Progenitor cell of endocrine pancreas (in vitro differentiated cells): ENCODE data around the gene SSH2. TPM values are rescaled to one million over a fixed set of nuclear protein-coding genes. Genes with fewer than 3 reads are reported as not detected.

ENCODE experiments used
- DNase-seq: peaks from one replicate; pipeline ENCODE4 v3.0.0; 2021; ENCODE audit warnings: low spot score; ENCODE audit not compliant: unreplicated experiment
- H3K27ac Mint-ChIP-seq: 2 replicates; pipeline ENCODE4 v1.8.0; 2021; ENCODE audit warnings: mild to moderate bottlenecking, moderate library complexity, mixed read lengths
- H3K27me3 Mint-ChIP-seq: 2 replicates; pipeline ENCODE4 v1.8.0; 2021; ENCODE audit warnings: mixed read lengths
- H3K36me3 Mint-ChIP-seq: 2 replicates; pipeline ENCODE4 v1.8.0; 2022; ENCODE audit warnings: mixed read lengths; ENCODE audit not compliant: insufficient read depth
- H3K4me1 Mint-ChIP-seq: 2 replicates; pipeline ENCODE4 v1.8.0; 2021; ENCODE audit warnings: low read depth, mixed read lengths
- H3K4me3 Mint-ChIP-seq: 2 replicates; pipeline ENCODE4 v1.8.0; 2021; ENCODE audit warnings: low read depth, mild to moderate bottlenecking, moderate library complexity, mixed read lengths
- H3K9me3 Mint-ChIP-seq: 2 replicates; pipeline ENCODE4 v1.8.0; 2021; ENCODE audit warnings: low read depth, mixed read lengths
- CTCF ChIP-seq: fragments of 200-600 bp; sonication (generic); IDR thresholded peaks from one replicate; pipeline ENCODE4 v1.5.0; 2021; ENCODE audit warnings: antibody characterized with exemption, mild to moderate bottlenecking; ENCODE audit not compliant: unreplicated experiment
- total RNA-seq: library from RNA; stranded (reverse); gene quantifications from 2 replicates; pipeline ENCODE4 v1.2.1, GENCODE V29; 2021

SSH2 gene
- total RNA-seq, 1 donor from 2014 or later: 20.7 TPM

GRCh38 chr17:29640981-29641642 lies 288.9 kb downstream of the SSH2 start:
- no peaks in the 10 kb centered on the region for H3K27me3 Mint-ChIP-seq
- no peak overlapping the region for H3K4me3 Mint-ChIP-seq
- no peaks in the 10 kb centered on the region for H3K9me3 Mint-ChIP-seq
- peaks cover 6% of the 10 kb centered on the region for H3K36me3 Mint-ChIP-seq
- no peak for DNase-seq
- no peak overlapping the region for H3K27ac Mint-ChIP-seq
- peaks cover 7% of the 10 kb centered on the region for H3K4me1 Mint-ChIP-seq
- no peak for TF ChIP-seq CTCF

GRCh38 chr17:29640413-29640812 lies 289.6 kb downstream of the SSH2 start:
- peaks cover 7% of the 10 kb centered on the region for H3K4me1 Mint-ChIP-seq
- no peak overlapping the region for H3K4me3 Mint-ChIP-seq
- H3K36me3 Mint-ChIP-seq: peaks cover 12% of the 10 kb centered on the region
- no peaks in the 10 kb centered on the region for H3K9me3 Mint-ChIP-seq
- no peak for TF ChIP-seq CTCF
- H3K27me3 Mint-ChIP-seq: no peaks in the 10 kb centered on the region
- no peak for DNase-seq
- H3K27ac Mint-ChIP-seq: no peak overlapping the region

GRCh38 chr17:29633886-29634285 lies 296.1 kb downstream of the SSH2 start:
- no peak for DNase-seq
- no peak for TF ChIP-seq CTCF
- H3K27ac Mint-ChIP-seq: no peak overlapping the region
- peaks cover 23% of the 10 kb centered on the region for H3K36me3 Mint-ChIP-seq
- H3K4me3 Mint-ChIP-seq: no peak overlapping the region
- H3K27me3 Mint-ChIP-seq: no peaks in the 10 kb centered on the region
- no peaks in the 10 kb centered on the region for H3K4me1 Mint-ChIP-seq
- H3K9me3 Mint-ChIP-seq: no peaks in the 10 kb centered on the region

- Mint-ChIP-seq H3K4me3 (no peak overlapping the region), H3K36me3 (peaks cover 15% of the 10 kb centered on the region), H3K4me1 (no peaks in the 10 kb centered on the region), H3K9me3 (no peaks in the 10 kb centered on the region), H3K27ac (no peak overlapping the region), H3K27me3 (peaks cover 3% of the 10 kb centered on the region)
- no peak for DNase-seq
- no peak for TF ChIP-seq CTCF
Observed at GRCh38 chr17:29630630-29631193, 299.3 kb downstream of the SSH2 start.

GRCh38 chr17:29629839-29630238 lies 300.2 kb downstream of the SSH2 start:
- H3K4me1 Mint-ChIP-seq: no peaks in the 10 kb centered on the region
- no peak overlapping the region for H3K27ac Mint-ChIP-seq
- no peak overlapping the region for H3K4me3 Mint-ChIP-seq
- peaks cover 11% of the 10 kb centered on the region for H3K36me3 Mint-ChIP-seq
- peaks cover 9% of the 10 kb centered on the region for H3K27me3 Mint-ChIP-seq
- H3K9me3 Mint-ChIP-seq: no peaks in the 10 kb centered on the region
- no peak for TF ChIP-seq CTCF
- no peak for DNase-seq
